8988T (cell line): ENCODE measurements around the gene SLC9A3.

ENCODE experiments used
- DNase-seq: peaks from one replicate; pipeline ENCODE4 v3.0.0; 2011

Gene SLC9A3

GRCh38 chr5:554284-554988 is 30.2 kb upstream of the SLC9A3 start:
- DNase-seq: no peak

- DNase-seq: peak; percentile 75
Measured at GRCh38 chr5:553874-554273, 29.6 kb upstream of the SLC9A3 start.

DNA sequence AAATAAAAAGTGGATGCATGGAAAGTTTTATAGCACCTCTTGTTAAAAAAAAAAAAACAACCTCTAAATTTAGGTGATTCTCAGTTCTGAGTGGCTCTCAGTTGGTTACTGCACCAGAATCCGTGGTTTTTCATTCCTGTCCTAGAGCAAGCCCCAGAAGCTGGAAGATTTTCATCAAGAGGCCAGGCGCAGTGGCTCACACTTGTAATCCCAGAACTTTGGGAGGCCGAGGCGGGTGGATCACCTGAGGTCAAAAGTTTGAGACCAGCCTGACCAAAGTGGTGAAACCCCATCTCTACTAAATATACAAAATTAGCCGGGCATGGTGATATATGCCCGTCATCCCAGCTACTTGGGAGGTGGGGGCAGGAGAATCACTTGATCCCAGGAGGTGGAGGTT is 27.2 kb upstream of the SLC9A3 start:
- DNase-seq: no peak

DNA sequence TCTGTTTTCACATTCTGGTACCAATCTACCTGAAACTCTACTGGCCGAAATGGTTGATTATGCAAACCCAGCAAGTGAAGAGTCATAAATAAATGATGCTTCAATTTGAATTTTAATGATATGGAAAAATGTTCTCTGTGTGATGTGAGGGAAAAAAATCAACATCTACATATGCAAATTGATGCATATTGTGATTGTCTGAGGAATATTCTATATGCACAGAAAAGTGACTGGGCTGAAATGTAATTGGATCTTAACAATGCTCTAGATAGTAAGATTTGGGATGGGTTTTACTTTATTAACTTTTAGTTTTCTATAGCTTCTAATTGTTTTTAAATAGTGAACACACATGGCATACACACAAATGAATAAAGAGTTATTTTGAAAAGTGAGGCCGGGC is 25.0 kb upstream of the SLC9A3 start:
- DNase-seq: no peak

DNA sequence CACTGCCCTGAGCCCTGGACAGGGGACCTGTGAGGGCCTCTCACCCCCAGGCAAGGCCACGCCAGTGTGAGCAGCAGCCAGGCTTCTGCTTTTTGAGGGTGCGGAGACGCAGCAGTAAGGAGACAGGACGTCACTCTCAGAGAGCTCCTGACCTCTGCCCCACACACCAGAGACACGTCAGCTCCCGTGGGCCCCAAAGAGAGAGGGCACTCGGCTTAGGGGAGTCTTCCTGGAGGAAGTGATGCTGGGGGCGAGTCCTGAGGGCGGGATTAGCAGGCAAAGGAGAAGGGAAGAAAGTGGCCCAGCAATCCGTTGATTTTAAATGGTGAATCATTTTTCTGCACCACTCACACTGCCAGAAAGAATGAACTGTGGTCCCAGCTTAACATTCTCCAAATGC is 24.0 kb upstream of the SLC9A3 start:
- DNase-seq: peak; percentile 80

DNA sequence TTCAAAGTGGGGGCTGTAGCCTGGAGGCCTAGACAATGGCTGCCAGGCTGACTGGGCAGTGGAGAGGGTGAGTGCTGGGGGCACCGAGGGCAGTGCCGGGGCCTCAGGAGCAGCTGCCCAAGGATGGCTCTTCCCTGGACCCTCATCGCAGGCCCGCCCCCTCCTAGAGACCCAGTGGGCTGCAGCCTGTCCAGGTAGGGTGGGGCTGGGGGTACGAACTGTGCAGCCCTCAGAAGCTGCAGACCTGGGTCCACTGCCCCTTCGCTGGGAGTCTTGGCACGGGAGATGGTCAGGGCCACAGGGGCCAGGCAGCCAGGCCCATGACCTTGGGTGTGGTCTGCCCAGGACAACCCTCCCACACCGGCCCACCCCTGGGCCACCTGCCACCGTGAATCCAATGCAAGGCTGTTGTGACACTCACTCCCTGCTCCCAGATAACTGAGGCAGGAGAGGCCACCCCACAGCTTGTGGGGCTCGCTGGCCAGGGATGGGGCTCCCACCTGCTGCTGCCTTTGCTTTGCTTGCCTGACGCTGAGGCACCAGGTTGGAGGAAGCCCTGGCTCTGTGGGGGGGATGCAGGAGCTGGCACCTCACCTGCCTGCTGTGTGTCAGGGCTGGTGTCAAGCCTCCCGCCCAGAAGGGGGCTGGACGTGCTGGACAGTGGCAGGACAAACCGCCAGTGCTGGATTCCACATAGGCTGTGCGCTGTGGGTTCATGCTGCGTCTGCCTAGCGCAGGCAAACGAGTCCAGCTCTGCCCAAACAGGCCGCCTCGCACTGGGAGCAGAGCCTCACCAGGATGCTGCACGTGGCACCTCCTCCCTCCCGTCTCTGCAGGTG is 23.1 kb upstream of the SLC9A3 start:
- no peak for DNase-seq

DNA sequence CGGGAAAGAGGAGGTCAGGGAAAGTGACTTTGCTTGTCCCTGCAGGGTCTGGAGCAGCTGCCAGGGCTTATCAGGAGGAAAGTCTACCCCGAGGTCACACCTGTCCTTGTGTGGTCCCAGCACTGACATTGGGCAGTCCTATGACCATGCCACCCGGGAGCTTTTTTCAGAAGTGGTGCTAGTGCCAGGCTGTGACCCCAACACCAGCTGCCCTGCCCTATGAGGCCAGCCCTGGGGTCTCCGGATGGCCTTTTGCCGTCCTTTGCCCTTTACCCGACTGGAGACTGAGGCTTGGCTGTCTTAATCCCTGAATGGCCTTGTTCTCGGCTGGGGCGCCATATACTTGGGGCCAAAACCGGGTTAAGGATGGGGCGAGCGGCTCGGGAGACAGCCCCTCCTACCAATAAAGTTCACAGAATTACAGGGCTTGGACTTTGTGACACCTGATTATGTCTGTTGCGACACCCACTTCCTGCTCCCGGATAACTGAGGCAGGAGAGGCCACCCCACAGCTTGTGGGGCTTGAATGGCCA is 22.2 kb upstream of the SLC9A3 start:
- DNase-seq: no peak

DNA sequence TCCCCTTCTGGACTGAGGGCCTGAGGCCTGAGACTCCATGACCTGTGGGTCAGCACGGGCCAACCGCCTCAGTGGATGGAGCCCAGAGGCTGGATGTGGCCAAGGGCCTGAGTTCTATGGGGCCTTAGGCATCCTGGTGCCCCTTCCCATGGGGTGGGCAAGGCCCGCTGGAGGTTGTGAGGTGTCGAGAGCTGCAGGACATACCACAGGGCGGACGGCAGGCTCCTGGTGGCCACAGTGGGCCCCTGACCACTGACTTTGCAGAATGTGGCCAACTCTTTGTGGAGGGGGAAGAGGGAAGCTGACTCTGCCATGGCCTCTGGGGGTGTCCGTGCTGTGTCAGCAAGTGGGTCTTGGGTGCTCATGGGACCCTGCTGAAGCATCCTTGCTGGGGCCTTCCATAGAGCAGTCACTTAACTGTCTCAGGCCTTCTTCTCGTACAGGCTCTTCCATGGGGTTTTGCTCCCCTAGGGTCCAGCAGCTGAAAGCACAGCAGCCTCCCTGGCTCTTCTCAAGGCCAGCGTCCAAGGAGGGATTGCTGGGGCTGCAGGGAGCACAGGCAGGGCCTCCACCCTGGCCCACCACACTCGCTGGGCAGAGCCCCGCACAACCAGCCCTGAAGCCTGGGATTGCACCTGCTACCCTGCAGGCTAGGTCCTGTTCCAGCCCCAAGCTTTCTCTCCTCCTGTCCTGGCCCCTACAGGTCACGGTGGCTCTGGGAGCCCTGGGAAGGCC is 21.6 kb upstream of the SLC9A3 start:
- DNase-seq: no peak

- DNase-seq: no peak
Measured at GRCh38 chr5:544675-545355, 20.6 kb upstream of the SLC9A3 start.

DNA sequence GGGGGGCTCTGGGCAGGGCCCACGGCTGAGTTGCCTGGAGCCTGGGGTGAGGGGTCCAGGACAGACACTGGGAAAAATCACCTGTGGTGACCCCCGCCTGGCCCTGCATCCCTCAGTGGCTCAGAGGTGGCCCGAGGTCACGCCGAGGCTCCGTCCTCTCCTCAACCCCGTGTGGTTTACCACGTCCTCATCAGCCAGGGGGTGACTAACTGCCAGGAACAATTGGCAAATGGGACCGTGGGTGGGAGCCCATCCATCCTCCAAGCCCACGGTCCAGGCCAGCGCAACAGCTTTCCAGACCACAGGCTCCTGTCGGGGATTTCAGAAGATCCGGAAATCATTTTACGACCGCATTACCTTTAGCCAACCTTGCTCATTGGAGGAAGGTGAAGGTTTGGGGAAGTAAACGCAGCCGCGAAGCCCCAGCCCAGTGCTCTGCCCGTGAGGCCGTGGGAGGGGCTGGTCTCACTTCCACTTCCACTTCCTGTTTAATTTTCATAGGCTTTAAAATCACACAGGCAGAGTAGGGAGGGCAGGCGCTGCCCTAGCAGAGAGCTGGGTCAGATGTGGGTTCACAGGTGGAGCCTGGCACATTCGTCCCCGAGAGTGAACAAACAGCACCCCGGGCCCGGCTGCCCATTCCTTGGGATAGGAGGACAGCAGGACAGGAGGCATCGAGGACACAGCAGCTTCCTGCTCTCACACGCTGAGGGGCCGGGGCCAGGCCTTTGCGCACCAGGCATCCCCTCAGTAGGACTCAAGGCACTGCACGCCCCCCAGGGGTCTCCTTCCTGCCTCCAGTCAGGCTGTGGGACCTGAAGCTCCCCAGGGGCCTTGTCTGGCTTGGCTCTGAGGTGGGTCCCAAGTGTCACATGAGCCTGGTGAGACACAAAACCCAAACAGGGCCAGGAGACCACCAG is 19.8 kb upstream of the SLC9A3 start:
- no peak for DNase-seq

- no peak for DNase-seq
Measured at GRCh38 chr5:543351-543750, 19.1 kb upstream of the SLC9A3 start.

GRCh38 chr5:542319-543311 is 18.4 kb upstream of the SLC9A3 start:
- DNase-seq: no peak

GRCh38 chr5:541539-542318 is 17.5 kb upstream of the SLC9A3 start:
- DNase-seq: peak; percentile 68

- DNase-seq: no peak
Measured at GRCh38 chr5:540906-541538, 16.8 kb upstream of the SLC9A3 start.

- no peak for DNase-seq
Measured at GRCh38 chr5:540071-540905, 16.0 kb upstream of the SLC9A3 start.

DNA sequence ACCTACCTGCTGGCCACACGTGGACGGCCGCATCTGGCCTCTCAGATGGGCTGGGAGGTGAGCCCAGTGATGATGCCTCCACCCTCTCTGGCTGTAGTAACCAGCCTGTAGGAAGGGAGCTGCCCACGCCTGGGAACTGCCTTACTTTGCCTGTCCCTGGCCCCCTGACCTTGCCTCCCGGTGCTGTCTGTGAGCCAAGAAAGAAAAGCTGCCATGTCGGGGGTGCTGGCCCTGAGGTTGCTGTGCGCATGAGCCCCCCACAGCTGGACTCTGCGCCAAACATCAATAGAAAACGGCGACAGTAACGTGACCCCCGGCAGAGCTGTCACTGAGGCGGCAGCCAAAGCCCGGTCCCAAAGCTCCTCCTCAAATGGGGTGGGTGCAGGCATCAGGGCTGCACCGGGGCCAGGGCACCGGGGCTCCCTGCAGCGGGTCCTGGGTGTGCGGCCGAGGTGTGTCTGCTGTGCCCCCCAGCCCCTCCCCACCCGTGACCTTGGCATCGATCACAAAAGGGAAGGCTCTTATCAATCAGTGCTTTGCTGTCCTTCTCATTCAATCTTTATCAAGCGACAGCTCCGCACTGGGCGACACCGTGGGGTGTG is 15.3 kb upstream of the SLC9A3 start:
- DNase-seq: no peak

GRCh38 chr5:538801-539468 is 14.7 kb upstream of the SLC9A3 start:
- no peak for DNase-seq
